Measurements from ENCODE around the gene USP21. TPM values are rescaled to one million over a fixed set of nuclear protein-coding genes. Genes with fewer than 3 reads are reported as not detected.

The USP21 gene
- total and polyA plus RNA-seq, 9 of the 15 experiments (the other 6 are each of a cell fraction or from before 2014, with no cell fraction given), result 4.9 to 52.4 (median 21.6) TPM

DNA sequence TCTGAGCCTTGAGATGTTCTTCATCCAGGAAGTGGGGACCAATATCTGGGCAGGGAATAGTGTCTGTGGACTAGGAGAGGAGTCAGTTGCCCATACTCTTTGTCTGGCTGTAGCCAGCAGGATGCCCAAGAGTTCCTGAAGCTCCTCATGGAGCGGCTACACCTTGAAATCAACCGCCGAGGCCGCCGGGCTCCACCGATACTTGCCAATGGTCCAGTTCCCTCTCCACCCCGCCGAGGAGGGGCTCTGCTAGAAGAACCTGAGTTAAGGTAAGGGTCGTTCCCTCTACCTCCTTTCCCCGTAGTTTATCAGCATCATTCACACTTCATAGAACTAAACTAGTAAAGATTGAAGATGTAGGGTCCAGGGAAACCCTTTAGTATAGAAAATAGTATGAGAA, 3.5 kb downstream of the USP21 start (continued):
- no peak for TF ChIP-seq ZNF407 (IDR thresholded peaks at IDR 0.05; ENCODE audit: low read depth)
- no peak for TF ChIP-seq ESRRB (CRISPR knock-in tag; IDR thresholded peaks at IDR 0.05; ENCODE audit: borderline replicate concordance)
- no peak for TF ChIP-seq SNIP1 (IDR thresholded peaks at IDR 0.05; ENCODE audit: low read depth)
- no peak for TF ChIP-seq PPARD (CRISPR knock-in tag; IDR thresholded peaks at IDR 0.05)
